ENCODE data around the gene C1GALT1C1L.
"Not testable (repeated sequence)": the region's sequence is repeated elsewhere in the genome, so short reads cannot be mapped to it uniquely, and the experiment has no call there.

C1GALT1C1L gene

GRCh38 chr2:43648994-43649701 lies 27.1 kb downstream of the C1GALT1C1L start:
- DNase-seq: no peak

GRCh38 chr2:43643680-43644079 lies 32.5 kb downstream of the C1GALT1C1L start:
- no peak for DNase-seq

- no peak for DNase-seq
These were observed 33.9 kb downstream of the C1GALT1C1L start for GRCh38 chr2:43642363-43642762.

GRCh38 chr2:43637030-43637803 lies 39.0 kb downstream of the C1GALT1C1L start, which contains the start of gene PLEKHH2:
Gene PLEKHH2, plus strand, starts transcription at chr2:43637260. Its CDS starts 7,414 bp downstream, at chr2:43644674.
- DNase-seq: no peak

- no peak for DNase-seq
These were observed 39.6 kb downstream of the C1GALT1C1L start for GRCh38 chr2:43636621-43637020.

- not testable (repeated sequence) for DNase-seq
These were observed 40.1 kb downstream of the C1GALT1C1L start for GRCh38 chr2:43636153-43636552.

GRCh38 chr2:43634604-43635306 lies 41.5 kb downstream of the C1GALT1C1L start:
- DNase-seq: no peak

- no peak for DNase-seq
These were observed 44.5 kb downstream of the C1GALT1C1L start for GRCh38 chr2:43631618-43632317.
